Frontal cortex (tissue), 4 donors: ENCODE measurements around the gene E4F1. TPM values are rescaled to one million over a fixed set of nuclear protein-coding genes. Genes with fewer than 3 reads are reported as not detected.

Source experiments
- DNase-seq, 2 donors: peaks; one replicate each; pipeline ENCODE4 v3.0.0; 2012; ENCODE audit warnings: low spot score in 2 of 2
- FAIRE-seq: peaks from 2 replicates; lab custom pipeline; 2012; peaks lifted over from hg19 to GRCh38; lab: Jason Lieb, UNC
- total RNA-seq: library from RNA; depleted of rRNA; stranded (reverse); fragments of >200 nt; gene quantifications from one replicate; pipeline ENCODE4 v1.2.3, GENCODE V29; 2014
- donor health status: control.
- donor health status: control.
- donor health status: control.

E4F1 gene
- total RNA-seq, 1 donor from 2014 or later, result 27.3 TPM

DNA sequence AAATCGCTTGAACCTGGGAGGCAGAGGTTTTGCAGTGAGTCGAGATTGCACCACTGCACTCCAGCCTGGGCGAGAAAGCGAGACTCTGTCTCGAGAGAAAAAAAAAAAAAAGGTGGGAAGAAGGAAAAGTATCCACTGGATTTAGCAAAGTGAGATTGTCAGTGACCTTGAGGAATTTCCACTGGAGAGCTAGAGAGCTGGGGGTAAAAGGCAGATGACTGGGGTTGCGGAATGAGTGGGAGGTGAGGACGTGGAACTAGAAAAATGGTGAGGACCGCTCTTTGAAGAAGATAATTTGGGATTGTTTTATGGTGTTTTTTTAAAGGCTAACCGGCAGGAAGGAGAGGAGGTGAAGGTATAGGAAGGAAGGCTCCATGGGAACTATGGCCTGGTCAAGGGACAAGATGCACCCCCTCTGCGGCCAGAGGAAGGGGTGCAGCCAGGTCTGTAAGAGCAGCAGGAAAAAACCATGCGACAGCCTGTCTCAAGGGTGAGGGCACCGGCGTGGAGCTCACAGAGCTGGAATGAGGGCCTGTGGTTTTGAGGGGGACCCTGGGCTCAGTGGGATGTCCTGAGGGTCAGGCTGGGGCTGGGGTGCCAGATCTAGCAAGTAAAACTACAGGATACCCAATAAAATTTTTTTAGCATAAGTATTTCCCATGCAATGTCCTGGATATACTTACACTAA lies 18.8 kb upstream of the E4F1 start:
- no peak for DNase-seq
- no peak for FAIRE-seq

- no peak for FAIRE-seq
- DNase-seq, result peak; percentile 96 to 98
Measured at GRCh38 chr16:2205104-2205966, 18.1 kb upstream of the E4F1 start, which contains the start of gene MLST8. TSS of gene MLST8 (plus strand) at chr16:2205454. CDS start at chr16:2206086, 632 bp downstream.

- no peak for FAIRE-seq
- no peak for DNase-seq
Measured at GRCh38 chr16:2205967-2206313, 17.5 kb upstream of the E4F1 start.

DNA sequence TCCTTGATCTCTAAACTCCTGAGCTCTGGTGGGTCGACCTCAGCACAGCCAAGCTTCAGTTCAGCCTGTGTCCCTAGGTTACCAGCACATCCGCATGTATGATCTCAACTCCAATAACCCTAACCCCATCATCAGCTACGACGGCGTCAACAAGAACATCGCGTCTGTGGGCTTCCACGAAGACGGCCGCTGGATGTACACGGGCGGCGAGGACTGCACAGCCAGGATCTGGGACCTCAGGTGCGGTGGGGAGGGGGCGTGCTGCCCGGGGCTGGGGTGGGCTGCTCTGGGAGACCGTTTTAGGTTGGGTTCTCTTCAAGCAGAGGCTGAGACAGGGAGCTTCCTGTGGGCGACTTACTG lies 17.0 kb upstream of the E4F1 start:
- DNase-seq, result no peak
- no peak for FAIRE-seq

GRCh38 chr16:2206780-2207433 lies 16.5 kb upstream of the E4F1 start:
- FAIRE-seq, result no peak
- DNase-seq, result no peak

DNA sequence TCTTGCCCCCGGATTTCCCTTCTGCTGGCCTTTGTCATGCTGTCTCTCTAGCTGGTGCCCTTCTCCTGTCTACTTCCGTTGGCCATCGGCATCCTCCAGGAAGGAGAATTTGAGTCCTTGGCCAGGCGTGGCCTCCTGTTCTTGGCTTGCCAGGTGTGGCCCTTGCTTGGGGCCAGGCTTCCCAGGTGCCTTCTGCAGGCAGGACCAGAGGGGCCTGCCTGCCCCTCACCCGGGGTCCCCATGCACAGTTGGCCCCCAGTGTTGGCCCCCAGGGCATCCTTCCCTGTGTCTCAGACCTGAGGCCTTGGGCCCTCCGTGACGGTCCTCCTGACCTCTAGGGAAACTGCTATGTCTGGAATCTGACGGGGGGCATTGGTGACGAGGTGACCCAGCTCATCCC lies 15.5 kb upstream of the E4F1 start:
- no peak for DNase-seq
- FAIRE-seq, result no peak

DNA sequence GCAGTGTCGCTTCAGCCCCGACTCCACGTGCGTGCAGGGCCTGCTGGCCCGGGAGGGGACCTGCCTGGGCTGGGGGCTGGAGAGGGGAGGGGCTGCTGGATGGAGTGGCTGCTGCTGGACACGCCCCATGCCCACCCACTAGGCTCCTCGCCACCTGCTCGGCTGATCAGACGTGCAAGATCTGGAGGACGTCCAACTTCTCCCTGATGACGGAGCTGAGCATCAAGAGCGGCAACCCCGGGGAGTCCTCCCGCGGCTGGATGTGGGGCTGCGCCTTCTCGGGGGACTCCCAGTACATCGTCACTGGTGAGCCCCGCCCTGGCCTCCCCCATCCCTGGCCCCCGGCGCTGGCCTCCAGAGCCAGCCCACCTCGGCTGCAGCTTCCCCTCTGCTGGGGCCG lies 15.1 kb upstream of the E4F1 start:
- no peak for DNase-seq

DNA sequence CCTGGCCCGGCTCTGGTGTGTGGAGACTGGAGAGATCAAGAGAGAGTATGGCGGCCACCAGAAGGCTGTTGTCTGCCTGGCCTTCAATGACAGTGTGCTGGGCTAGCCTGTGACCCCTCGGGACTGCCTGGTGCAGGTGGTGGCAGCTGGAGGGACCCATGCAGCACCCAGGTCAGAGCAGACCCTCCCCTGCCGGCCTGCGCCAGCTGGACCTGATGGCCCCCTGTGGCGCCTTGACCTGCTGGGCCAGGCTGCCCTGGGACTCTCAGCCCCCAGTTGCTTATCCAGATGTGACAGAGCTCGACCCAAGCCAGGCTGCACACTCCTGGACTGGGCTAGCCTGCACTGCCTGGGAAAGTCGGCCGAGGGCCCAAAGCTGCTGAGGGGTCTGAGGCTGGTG lies 14.6 kb upstream of the E4F1 start:
- DNase-seq (no peak), FAIRE-seq (no peak)

More for the DNA sequence above, 15.1 kb upstream of the E4F1 start:
- FAIRE-seq, result no peak

- DNase-seq, result no peak
- no peak for FAIRE-seq
Measured at GRCh38 chr16:2209258-2210008, 14.0 kb upstream of the E4F1 start.

GRCh38 chr16:2210009-2210332 lies 13.4 kb upstream of the E4F1 start:
- FAIRE-seq (no peak), DNase-seq (no peak)

DNA sequence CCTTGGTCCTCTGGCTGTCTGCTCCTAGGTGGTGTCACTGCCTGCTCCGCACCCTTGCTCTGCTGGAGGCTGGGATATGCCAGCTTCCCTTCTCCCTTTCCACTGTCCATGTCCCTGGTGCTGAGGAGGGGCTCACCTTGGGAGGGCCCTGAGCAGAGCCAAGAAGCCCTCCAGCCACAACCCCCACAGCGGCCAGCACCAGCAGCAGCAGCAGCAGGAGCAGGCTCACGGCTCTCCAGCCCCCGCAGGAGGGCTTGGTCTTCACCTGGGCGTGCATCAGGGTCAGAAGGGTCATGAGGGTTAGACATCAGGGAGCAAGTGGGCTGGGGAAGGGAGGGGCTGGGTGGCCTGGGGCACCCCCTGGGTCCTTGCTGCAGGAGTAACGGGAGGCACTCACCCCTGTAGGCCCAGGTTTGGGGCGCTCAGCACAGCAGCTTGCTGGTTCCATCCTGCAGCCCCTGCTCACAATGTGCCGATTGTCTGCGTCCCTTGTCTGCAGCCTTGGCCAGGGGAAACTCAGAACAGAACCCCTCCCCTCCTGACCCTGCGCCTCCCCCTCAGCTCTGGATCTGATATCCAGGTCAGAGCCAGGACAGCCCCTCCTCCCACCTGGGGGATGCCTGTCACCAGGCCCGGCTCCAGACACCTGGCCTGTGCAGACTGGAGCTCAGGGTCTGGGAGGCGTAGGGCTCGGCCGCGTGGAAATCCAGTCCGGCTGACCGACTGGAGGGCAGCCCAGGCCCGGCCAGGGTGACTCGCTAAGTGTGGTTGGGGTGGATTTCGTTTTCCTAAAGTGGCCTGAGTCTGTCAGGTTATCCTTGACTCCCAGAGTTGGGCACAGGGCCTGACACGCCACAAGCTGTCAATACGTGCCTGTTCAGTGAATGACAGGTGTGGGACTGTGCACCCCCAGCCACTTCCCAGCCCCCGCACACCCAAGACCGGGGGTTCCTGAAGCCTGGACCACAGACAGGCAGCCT lies 12.7 kb upstream of the E4F1 start, which contains the start of gene BRICD5:
Gene BRICD5 (minus strand): TSS at position 478 of the 980 bp plus-strand sequence. CDS start 30 bp downstream, at position 448.
- DNase-seq (no peak), FAIRE-seq (no peak)

DNA sequence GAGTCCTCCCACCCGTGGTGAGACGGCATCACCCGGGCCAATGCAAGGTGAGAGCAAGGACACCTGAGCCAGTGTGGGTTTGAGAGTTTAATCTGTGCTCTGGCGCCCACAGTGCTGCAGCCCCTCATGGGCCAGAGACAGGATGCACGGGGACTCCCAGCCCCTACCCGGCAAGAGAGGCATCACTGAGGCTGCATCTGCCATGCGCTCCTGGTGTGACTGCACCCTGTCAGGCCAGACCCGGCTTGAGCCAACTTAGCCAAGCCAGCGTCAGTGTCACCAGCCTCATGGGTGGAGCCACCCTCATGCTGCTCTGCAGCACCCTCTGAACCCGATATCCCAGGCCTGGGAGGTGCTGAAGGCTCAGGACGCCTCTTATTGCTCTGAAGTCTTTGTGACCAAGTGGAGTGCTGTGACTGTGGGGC lies 11.5 kb upstream of the E4F1 start:
- no peak for FAIRE-seq

GRCh38 chr16:2212362-2213324 lies 10.7 kb upstream of the E4F1 start:
- DNase-seq (no peak), FAIRE-seq (no peak)

More for the DNA sequence above, 11.5 kb upstream of the E4F1 start:
- no peak for DNase-seq

DNA sequence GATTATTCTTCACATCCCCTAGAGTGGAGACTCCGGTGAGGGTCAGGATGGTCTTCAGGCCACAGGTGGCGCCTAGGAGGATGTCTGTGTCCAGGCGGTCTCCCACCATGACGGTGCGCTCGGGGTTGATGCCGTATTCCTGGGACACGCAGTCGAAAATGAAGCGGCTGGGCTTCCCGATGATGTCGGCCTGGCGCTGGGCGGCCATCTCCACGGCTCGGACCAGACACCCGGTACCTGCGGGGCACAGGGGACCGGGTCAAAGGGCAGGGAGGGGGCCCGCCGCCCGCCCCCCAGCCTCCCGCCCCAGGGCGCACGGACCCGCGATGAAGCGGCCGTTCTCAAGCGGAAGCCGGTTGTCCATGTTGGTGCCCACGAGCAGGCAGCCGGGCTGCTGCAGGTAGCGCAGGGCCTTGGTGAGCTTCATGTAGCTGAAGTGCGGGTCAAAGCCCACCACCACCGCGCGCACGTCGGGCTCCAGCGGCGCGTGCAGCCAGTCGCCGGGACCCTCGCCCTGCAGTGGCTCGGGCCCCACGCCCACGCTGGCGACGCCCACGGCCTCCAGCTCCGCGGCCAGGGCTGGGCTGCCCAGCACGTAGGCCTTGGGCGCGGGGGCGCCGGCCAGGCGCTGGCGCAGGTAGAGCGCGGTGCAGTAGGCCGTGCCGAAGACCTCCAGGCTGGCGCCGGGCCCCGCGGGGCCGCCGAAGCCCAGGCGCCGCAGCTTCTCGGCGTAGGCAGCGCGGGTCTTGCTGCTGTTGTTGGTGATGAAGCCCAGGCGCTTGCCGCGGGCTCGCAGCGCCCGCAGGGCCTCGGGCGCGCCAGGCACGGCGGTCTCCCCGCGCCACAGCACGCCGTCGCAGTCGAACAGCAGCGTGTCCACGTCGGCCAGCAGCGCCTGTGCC lies 9.3 kb upstream of the E4F1 start:
- no peak for FAIRE-seq
- no peak for DNase-seq

- no peak for FAIRE-seq
- peak; percentile 99 to 100 for DNase-seq
Measured at GRCh38 chr16:2214719-2214968, 8.7 kb upstream of the E4F1 start, which contains the start of gene PGP. TSS of gene PGP (minus strand) at chr16:2214840. CDS start at chr16:2214777, 63 bp downstream.

GRCh38 chr16:2216330-2216729 lies 7.1 kb upstream of the E4F1 start:
- no peak for FAIRE-seq
- no peak for DNase-seq

DNA sequence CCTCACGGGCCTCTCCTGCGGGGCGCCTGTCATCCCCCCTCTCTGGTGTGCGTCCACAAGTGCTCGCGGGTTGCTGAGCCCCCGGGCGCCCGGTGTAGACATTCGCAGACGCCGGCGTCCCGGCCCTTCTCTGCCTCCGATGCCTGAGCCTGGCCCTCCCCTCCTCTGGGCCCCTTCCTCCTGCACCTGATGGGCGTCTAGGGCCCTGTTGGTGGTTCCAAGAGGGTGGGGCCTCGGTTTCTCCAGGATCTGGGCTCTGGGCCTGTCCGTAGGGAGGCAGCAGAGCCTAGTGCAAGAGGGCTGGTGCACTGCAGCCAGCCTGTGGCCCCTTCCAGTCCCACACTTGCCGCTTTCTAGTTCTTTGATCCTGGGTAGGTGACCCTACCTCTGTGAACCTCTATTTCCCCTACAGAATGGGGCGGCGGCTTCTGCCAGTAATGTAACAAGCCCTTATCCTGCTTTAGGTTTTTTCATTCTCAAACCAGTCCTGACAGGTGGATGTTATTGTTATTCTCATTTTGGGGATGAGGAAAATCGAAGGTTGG lies 623 bp downstream of the E4F1 start:
- FAIRE-seq (no peak), DNase-seq (peak in 1 of 2 donors; percentile 75)
